Measurements from ENCODE around the gene CXCL8.

DNA sequence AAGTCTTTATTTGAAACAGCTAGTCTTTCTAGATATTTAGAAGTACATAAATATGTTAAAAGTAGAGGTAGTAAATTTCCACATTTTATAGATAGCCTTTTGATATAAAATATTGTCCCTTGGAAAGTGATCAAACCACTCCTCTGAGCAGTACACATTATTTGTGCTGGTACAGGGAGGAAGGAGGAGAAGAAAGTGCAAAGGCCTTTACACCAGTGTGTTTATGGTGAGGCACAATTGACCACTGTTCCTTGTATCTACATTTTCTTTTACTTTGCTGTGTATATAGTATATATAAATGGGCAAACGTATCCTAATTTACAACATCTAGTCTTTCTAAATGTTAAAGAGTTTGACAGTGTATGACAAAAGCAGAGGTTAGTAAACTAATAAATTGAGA, 39.9 kb downstream of the CXCL8 start:
- TF ChIP-seq TAF1 (IDR thresholded peaks at IDR 0.05; ENCODE audit: low read depth, low read length) (no peak), EP300 (IDR thresholded peaks at IDR 0.05; ENCODE audit: borderline replicate concordance in 1 of 2, low read depth in 2 of 2, low read length in 2 of 2) (no peak), YY1 (IDR thresholded peaks at IDR 0.05; ENCODE audit: low read depth, low read length) (no peak)

Measured in H1 (cell line).